Lung (tissue), 12 donors: ENCODE data around the gene ZDHHC11B. TPM values are rescaled to one million over a fixed set of nuclear protein-coding genes. Genes with fewer than 3 reads are reported as not detected.

Experiments
- ATAC-seq: fragments of 200-7000 bp; cut with Tn5 transposase; one replicate; pipeline ENCODE4 v1.9.1; 2020; ENCODE audit warnings: moderate number of reproducible peaks; ENCODE audit not compliant: insufficient read depth, low FRiP score
- DNase-seq, 3 donors: peaks; one replicate each; pipeline ENCODE4 v3.0.0-alpha.2; 2013 to 2017
- H3K27ac ChIP-seq, 2 donors: one replicate each; pipeline ENCODE4 v1.5.1; 2013; ENCODE audit warnings: mild to moderate bottlenecking in 2 of 2, moderate library complexity in 2 of 2, control low read depth in 1 of 2, inconsistent platforms in 1 of 2, low read depth in 1 of 2, low read length in 1 of 2
- H3K27me3 ChIP-seq, 3 donors: one replicate each; pipeline ENCODE4 v1.5.1; 2013; ENCODE audit warnings: low read length in 2 of 3; ENCODE audit not compliant: control insufficient read depth in 3 of 3, insufficient read depth in 3 of 3
- H3K36me3 ChIP-seq, 4 donors: one replicate each; pipeline ENCODE4 v1.5.1; 2013; ENCODE audit warnings: low read length in 4 of 4, mild to moderate bottlenecking in 1 of 4, moderate library complexity in 1 of 4; ENCODE audit not compliant: control insufficient read depth in 4 of 4, insufficient read depth in 4 of 4
- H3K4me1 ChIP-seq, 5 donors: one replicate each; pipeline ENCODE4 v1.5.1; 2013; ENCODE audit warnings: low read length in 5 of 5, mild to moderate bottlenecking in 2 of 5, moderate library complexity in 1 of 5; ENCODE audit not compliant: control insufficient read depth in 5 of 5, insufficient read depth in 5 of 5
- H3K4me3 ChIP-seq: one replicate; pipeline ENCODE4 v1.5.1; 2013; ENCODE audit warnings: mild to moderate bottlenecking, control low read depth, moderate library complexity
- H3K9ac ChIP-seq, 2 donors: one replicate each; pipeline ENCODE4 v1.5.1; 2013; ENCODE audit warnings: low read length in 2 of 2, control low read depth in 1 of 2; ENCODE audit not compliant: insufficient read depth in 1 of 2
- H3K9me3 ChIP-seq, 4 donors: one replicate each; pipeline ENCODE4 v1.5.1; 2013; ENCODE audit warnings: low read length in 3 of 4, mild to moderate bottlenecking in 1 of 4, moderate library complexity in 1 of 4; ENCODE audit not compliant: control insufficient read depth in 4 of 4, insufficient read depth in 3 of 4
- CTCF ChIP-seq: IDR thresholded peaks from 2 replicates; pipeline ENCODE4 v1.5.1; 2012; ENCODE audit warnings: mild to moderate bottlenecking; ENCODE audit errors: control extremely low read depth, extremely low read depth
- WGBS, 2 donors: extraction: QIAGEN DNeasy Blood & Tissue Kit; methylation state at CpG; one replicate each; pipeline ENCODE4 v1.1.7; 2013; 5-methylcytosine and 5-hydroxymethylcytosine counted together
- polyA plus RNA-seq, 2 donors: library from polyadenylated mRNA; stranded (reverse); fragments of 200-250 nt; gene quantifications; one replicate each; pipeline ENCODE4 v1.2.1, GENCODE V29; 2013
- total RNA-seq, 2 donors: library from RNA; depleted of rRNA in 1 of 2; stranded (reverse); fragments of >200 nt in 1 of 2; gene quantifications; one replicate each; pipeline ENCODE4 v1.2.1, GENCODE V29; 2014 to 2021
- donor health status: control.
- donor health status: control.
- donor health status: Bipolar disorder and iron deficiency.
- donor health status: healthy.
- donor health status: DM: yes; HTN: yes; CAD: no.

ZDHHC11B gene
- total and polyA plus RNA-seq, 4 donors: 3.1 to 44.4 (median 6.0) TPM

DNA sequence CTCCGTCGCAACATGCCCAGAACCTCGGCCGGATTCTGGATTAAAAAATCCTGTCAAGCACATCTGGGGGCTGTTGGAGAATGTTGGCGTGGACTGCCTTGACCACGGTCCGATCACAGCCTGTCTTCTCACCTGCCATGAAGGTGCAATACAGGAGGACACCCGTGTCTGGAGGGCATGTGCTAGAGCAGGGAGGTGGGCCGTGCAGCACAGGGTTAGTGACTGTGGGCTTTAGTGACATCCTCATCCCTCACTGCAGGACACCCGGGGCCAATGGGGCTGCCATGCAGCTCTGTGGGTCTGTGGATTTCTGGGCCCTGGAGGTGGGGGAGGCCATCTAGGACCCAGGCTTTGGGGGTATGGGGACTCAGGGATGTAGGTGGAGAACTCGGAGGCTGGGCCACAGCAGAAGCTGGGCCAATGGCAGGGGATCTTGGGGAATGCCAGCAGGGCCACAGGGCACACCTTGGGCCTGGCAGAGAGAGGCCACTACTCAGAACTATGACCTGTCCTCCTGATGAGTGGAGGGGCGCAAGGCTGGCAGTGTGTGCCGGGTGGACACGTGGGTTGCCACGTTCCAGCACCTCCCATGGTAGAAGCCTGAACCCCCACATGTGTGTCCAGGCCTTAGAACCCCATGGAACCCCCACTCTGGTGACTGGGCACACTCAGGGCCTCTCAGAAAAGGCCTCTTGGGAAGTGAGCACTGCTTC is 23.3 kb downstream of the ZDHHC11B start:
- H3K27ac ChIP-seq: peak overlapping the region in 1 of 2 donors; percentile 49
- ATAC-seq (no peak), DNase-seq (peak in 1 of 3 donors; percentile 12)
- no peak for TF ChIP-seq CTCF
- 84 to 87% methylated on average over 15 of the region's 15 CpGs for WGBS, 2 donors
- no peak overlapping the region for H3K9ac ChIP-seq
- no peaks in the 10 kb centered on the region for H3K9me3 ChIP-seq
- H3K4me1 ChIP-seq: peaks cover 15 to 29% (median 25%) of the 10 kb centered on the region in 5 donors
- H3K4me3 ChIP-seq: no peak overlapping the region
- H3K36me3 ChIP-seq: peaks cover 0 to 18% (median 2%) of the 10 kb centered on the region in 4 donors
- no peaks in the 10 kb centered on the region for H3K27me3 ChIP-seq

DNA sequence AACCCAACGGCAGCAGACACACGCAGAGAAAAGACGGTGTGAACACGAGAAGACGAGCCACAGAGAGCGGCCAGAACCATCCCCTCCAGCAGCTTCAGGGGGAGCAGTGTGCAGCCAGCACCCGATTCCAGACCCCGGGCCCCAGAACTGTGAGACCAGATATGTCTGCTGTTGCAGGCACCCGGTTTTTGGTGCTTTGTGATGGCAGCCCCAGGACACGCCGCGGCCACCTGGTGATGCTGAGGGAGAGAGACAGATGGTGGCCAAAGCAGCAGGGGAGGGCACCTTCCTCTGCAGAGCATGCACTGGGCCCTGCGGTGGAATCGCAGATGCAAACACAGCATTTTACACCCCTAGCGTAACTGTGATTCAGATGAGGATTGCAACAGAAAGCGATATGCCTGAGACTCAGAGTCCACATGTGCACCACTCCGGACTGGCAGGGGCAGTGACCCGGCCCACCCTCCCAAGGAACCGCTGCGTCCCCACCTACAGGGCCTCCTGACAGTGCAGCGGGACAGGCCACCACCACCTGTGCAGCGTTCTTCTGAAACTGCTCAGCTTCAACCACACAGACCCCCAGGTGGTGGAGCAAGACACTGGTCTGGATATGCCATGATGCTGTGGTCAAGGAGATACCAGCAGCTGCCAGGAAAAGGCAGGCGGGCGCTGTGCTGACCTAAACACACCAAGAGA is 24.0 kb downstream of the ZDHHC11B start:
- H3K4me1 ChIP-seq: peaks cover 15 to 29% (median 25%) of the 10 kb centered on the region in 5 donors
- no peak for TF ChIP-seq CTCF
- WGBS, 2 donors: 96% methylated on average over 24 of the region's 24 CpGs
- no peaks in the 10 kb centered on the region for H3K9me3 ChIP-seq
- H3K27ac ChIP-seq: no peak overlapping the region
- no peak for ATAC-seq
- H3K36me3 ChIP-seq: peaks cover 0 to 11% (median 2%) of the 10 kb centered on the region in 4 donors
- H3K27me3 ChIP-seq: no peaks in the 10 kb centered on the region
- H3K9ac ChIP-seq: no peak overlapping the region
- peak in 1 of 3 donors; percentile 11 for DNase-seq
- no peak overlapping the region for H3K4me3 ChIP-seq

GRCh38 chr5:759781-760362 is 24.7 kb downstream of the ZDHHC11B start:
- WGBS, 2 donors: 95% methylated on average over 22 of the region's 22 CpGs
- no peak for ATAC-seq
- H3K27ac ChIP-seq: peak overlapping the region; percentile 17 to 79
- H3K27me3 ChIP-seq: no peaks in the 10 kb centered on the region
- H3K9me3 ChIP-seq: no peaks in the 10 kb centered on the region
- H3K36me3 ChIP-seq: peaks cover 0 to 8% (median 2%) of the 10 kb centered on the region in 4 donors
- H3K9ac ChIP-seq: peak overlapping the region in 1 of 2 donors; percentile 76
- H3K4me3 ChIP-seq: no peak overlapping the region
- no peak for TF ChIP-seq CTCF
- peak in 1 of 3 donors; percentile 14 for DNase-seq
- H3K4me1 ChIP-seq: peaks cover 15 to 29% (median 25%) of the 10 kb centered on the region in 5 donors
